Neural progenitor cell (in vitro differentiated cells): Measurements from ENCODE around the gene GAPT.

ENCODE experiments used
- CTCF ChIP-seq: fragments of 200-600 bp; sonication (generic); IDR thresholded peaks from 2 replicates; pipeline ENCODE4 v1.5.1; 2017; ENCODE audit warnings: antibody characterized with exemption, mild to moderate bottlenecking
- EZH2 ChIP-seq: fragments of 200-600 bp; sonication (generic); IDR thresholded peaks from 2 replicates; pipeline ENCODE4 v1.6.1; 2017; ENCODE audit warnings: antibody characterized with exemption, mild to moderate bottlenecking, moderate library complexity
- EZH2phosphoT487 ChIP-seq: fragments of 200-600 bp; sonication (generic); IDR thresholded peaks from 2 replicates; pipeline ENCODE4 v1.6.1; 2017; ENCODE audit warnings: antibody characterized with exemption

- TF ChIP-seq CTCF (peak; percentile 77), EZH2phosphoT487 (no peak), EZH2 (no peak)
These were observed 28.5 kb upstream of the GAPT start for GRCh38 chr5:58462623-58463230.
